GM23338 (cell line): ENCODE measurements around the gene DOCK3. TPM values are rescaled to one million over a fixed set of nuclear protein-coding genes. Genes with fewer than 3 reads are reported as not detected.

Experiments used
- ATAC-seq: fragments of 200-7000 bp; cut with Tn5 transposase; 3 replicates; pipeline ENCODE4 v1.9.1; 2020
- DNase-seq: peaks from one replicate; pipeline ENCODE4 v3.0.0-alpha.2; 2015; ENCODE audit warnings: low spot score
- H2AFZ ChIP-seq: fragments of 200-600 bp; sonication (generic); 2 replicates; pipeline ENCODE4 v1.8.0; 2016; ENCODE audit warnings: antibody characterized with exemption, mild to moderate bottlenecking, moderate library complexity
- H3F3A ChIP-seq: fragments of 200-600 bp; sonication (generic); replicated peaks from 2 replicates; pipeline ENCODE4 v1.8.0; 2017; ENCODE audit warnings: antibody characterized with exemption, mixed run types, low read depth
- H3K27ac ChIP-seq: fragments of 200-600 bp; sonication (generic); 2 replicates; pipeline ENCODE4 v1.6.1; 2016; ENCODE audit warnings: low read depth
- H3K27me3 ChIP-seq: fragments of 200-600 bp; sonication (generic); 2 replicates; pipeline ENCODE4 v1.8.0; 2016; ENCODE audit warnings: mild to moderate bottlenecking, mixed run types, moderate library complexity; ENCODE audit not compliant: insufficient read depth
- H3K36me3 ChIP-seq: fragments of 200-600 bp; sonication (generic); 2 replicates; pipeline ENCODE4 v1.8.0; 2016; ENCODE audit warnings: mild to moderate bottlenecking; ENCODE audit not compliant: insufficient read depth
- H3K4me1 ChIP-seq: fragments of 200-600 bp; sonication (generic); 2 replicates; pipeline ENCODE4 v1.8.0; 2016; ENCODE audit warnings: mild to moderate bottlenecking, moderate library complexity; ENCODE audit not compliant: insufficient read depth
- H3K4me2 ChIP-seq: fragments of 200-600 bp; sonication (generic); 2 replicates; pipeline ENCODE4 v1.7.1; 2017; ENCODE audit warnings: mixed run types
- H3K4me3 ChIP-seq: fragments of 200-600 bp; sonication (generic); 2 replicates; pipeline ENCODE4 v1.6.1; 2016; ENCODE audit warnings: mixed run types
- H3K79me2 ChIP-seq: fragments of 200-600 bp; sonication (generic); replicated peaks from 2 replicates; pipeline ENCODE4 v1.8.0; 2017; ENCODE audit warnings: mild to moderate bottlenecking; ENCODE audit not compliant: insufficient read depth
- H3K9me2 ChIP-seq: fragments of 200-600 bp; sonication (generic); 2 replicates; pipeline ENCODE4 v1.8.0; 2017; ENCODE audit not compliant: insufficient read depth
- H4K20me1 ChIP-seq: fragments of 200-600 bp; sonication (generic); replicated peaks from 2 replicates; pipeline ENCODE4 v1.8.0; 2017; ENCODE audit warnings: mild to moderate bottlenecking; ENCODE audit not compliant: insufficient read depth
- H3K27ac Mint-ChIP-seq: 2 replicates; pipeline ENCODE4 v1.8.0; 2020; ENCODE audit warnings: inconsistent platforms, mild to moderate bottlenecking, moderate library complexity, mixed read lengths
- H3K27me3 Mint-ChIP-seq: 3 replicates; pipeline ENCODE4 v1.8.0; 2022; ENCODE audit warnings: low read depth, mild to moderate bottlenecking, moderate library complexity, mixed read lengths, inconsistent platforms; ENCODE audit not compliant: insufficient read depth, poor library complexity
- H3K36me3 Mint-ChIP-seq: 3 replicates; pipeline ENCODE4 v1.8.0; 2021; ENCODE audit warnings: low read depth, mild to moderate bottlenecking, inconsistent platforms, moderate library complexity, mixed read lengths
- H3K4me1 Mint-ChIP-seq: 3 replicates; pipeline ENCODE4 v1.8.0; 2020; ENCODE audit warnings: mild to moderate bottlenecking, inconsistent platforms, mixed read lengths
- H3K4me3 Mint-ChIP-seq: 3 replicates; pipeline ENCODE4 v1.8.0; 2021; ENCODE audit warnings: moderate library complexity, mild to moderate bottlenecking, inconsistent platforms, mixed read lengths
- H3K9me3 Mint-ChIP-seq: 3 replicates; pipeline ENCODE4 v1.8.0; 2020; ENCODE audit warnings: moderate library complexity, mild to moderate bottlenecking, inconsistent platforms, mixed read lengths
- CREB1 ChIP-seq: fragments of 250-450 bp; sonication (Bioruptor Pico); IDR thresholded peaks from 2 replicates; pipeline ENCODE4 v1.5.0; 2020; ENCODE audit warnings: low read depth, mild to moderate bottlenecking, moderate library complexity
- CTCF ChIP-seq, 2 experiments: fragments of 200-600 bp in 1 of 2; sonication (generic) in 1 of 2; conservative IDR thresholded peaks; 2 replicates each; pipeline versions ENCODE4 v1.5.1 to v1.6.1; 2016 to 2017; ENCODE audit warnings: antibody characterized with exemption in 2 of 2, low read depth in 2 of 2, mild to moderate bottlenecking in 2 of 2, moderate library complexity in 1 of 2
- ETS1 ChIP-seq: IDR thresholded peaks from 2 replicates; pipeline ENCODE4 v1.6.1; 2016; ENCODE audit warnings: antibody characterized with exemption
- EZH2 ChIP-seq: fragments of 200-600 bp; sonication (generic); IDR thresholded peaks from one replicate; pipeline ENCODE4 v1.8.0; 2017; ENCODE audit warnings: antibody characterized with exemption, mild to moderate bottlenecking, low read depth; ENCODE audit not compliant: unreplicated experiment
- EZH2phosphoT487 ChIP-seq: fragments of 200-600 bp; sonication (generic); IDR thresholded peaks from one replicate; pipeline ENCODE4 v1.8.1; 2018; ENCODE audit warnings: antibody characterized with exemption; ENCODE audit not compliant: unreplicated experiment
- JUNB ChIP-seq: IDR thresholded peaks from one replicate; pipeline ENCODE4 v1.6.1; 2016; ENCODE audit warnings: antibody characterized with exemption; ENCODE audit not compliant: unreplicated experiment
- NANOG ChIP-seq: IDR thresholded peaks from 2 replicates; pipeline ENCODE4 v1.6.1; 2016; ENCODE audit warnings: antibody characterized with exemption, borderline replicate concordance
- POLR2AphosphoS5 ChIP-seq: IDR thresholded peaks from 2 replicates; pipeline ENCODE4 v1.6.1; 2016; ENCODE audit warnings: antibody characterized with exemption, low read depth
- REST ChIP-seq: IDR thresholded peaks from one replicate; pipeline ENCODE4 v1.6.1; 2018; ENCODE audit warnings: antibody characterized with exemption; ENCODE audit not compliant: unreplicated experiment
- STAT1 ChIP-seq: IDR thresholded peaks from one replicate; pipeline ENCODE4 v1.6.1; 2016; ENCODE audit warnings: antibody characterized with exemption; ENCODE audit not compliant: unreplicated experiment
- ZNF114 ChIP-seq: fragments of 250-450 bp; sonication (Bioruptor Pico); IDR thresholded peaks from 2 replicates; pipeline ENCODE4 v1.5.0; 2020; ENCODE audit warnings: mild to moderate bottlenecking, moderate library complexity
- ZNF331 ChIP-seq: fragments of 250-450 bp; sonication (Bioruptor Pico); IDR thresholded peaks from 2 replicates; pipeline ENCODE4 v1.5.0; 2020; ENCODE audit warnings: low read depth, mild to moderate bottlenecking, moderate library complexity
- ZNF462 ChIP-seq: fragments of 250-450 bp; sonication (Bioruptor Pico); IDR thresholded peaks from 2 replicates; pipeline ENCODE4 v1.5.0; 2020; ENCODE audit warnings: mild to moderate bottlenecking, moderate library complexity
- polyA plus RNA-seq: library from polyadenylated mRNA; unstranded; fragments of >200 nt; fragmentation: Nextera tagmentation; extraction: Ambion mirVana; gene quantifications from 2 replicates; pipeline ENCODE4 v1.2.1, GENCODE V29; 2016
- total RNA-seq: library from RNA; depleted of rRNA; stranded (reverse); fragments of >200 nt; shearing (Covaris generic); gene quantifications from 2 replicates; pipeline ENCODE4 v1.2.3, GENCODE V29; 2014

Gene DOCK3
- total and polyA plus RNA-seq, 2 experiments from 2014 or later: 2.4 to 5.6 TPM

- H3K27ac Mint-ChIP-seq: no peak overlapping the region
- ATAC-seq: no peak
Observed at GRCh38 chr3:51379746-51380455, 705.2 kb downstream of the DOCK3 start.

More at GRCh38 chr3:51379746-51380455, 705.2 kb downstream of the DOCK3 start:
- no peak for DNase-seq
- H3K27me3 ChIP-seq: no peaks in the 10 kb centered on the region
- H3K79me2 ChIP-seq: peaks cover 10% of the 10 kb centered on the region
- H3K4me2 ChIP-seq: no peak overlapping the region
- H4K20me1 ChIP-seq: no peaks in the 10 kb centered on the region
- H2AFZ ChIP-seq: no peak overlapping the region
- H3F3A ChIP-seq: no peaks in the 10 kb centered on the region; the same call in 1 of the 2 replicates
- Mint-ChIP-seq H3K27me3 (peaks cover 4% of the 10 kb centered on the region), H3K4me3 (no peak overlapping the region), H3K4me1 (peaks cover 19% of the 10 kb centered on the region), H3K36me3 (peaks cover 3% of the 10 kb centered on the region; the same call in 1 of the 3 replicates), H3K9me3 (no peaks in the 10 kb centered on the region; the same call in 2 of the 3 replicates)
- no peak overlapping the region for H3K27ac ChIP-seq
- TF ChIP-seq EZH2phosphoT487: no peak
- no peak for TF ChIP-seq STAT1
- no peak for TF ChIP-seq CREB1 (CRISPR knock-in tag)
- no peak for TF ChIP-seq POLR2AphosphoS5
- TF ChIP-seq REST: no peak
- TF ChIP-seq ZNF331 (CRISPR knock-in tag): no peak
- no peak for TF ChIP-seq ETS1
- no peak for TF ChIP-seq NANOG
- TF ChIP-seq CTCF (conservative IDR thresholded peaks at IDR 0.05; ENCODE audit: low read depth in 2 of 2): no peak
- no peak for TF ChIP-seq JUNB
- no peak for TF ChIP-seq EZH2
- no peak for TF ChIP-seq ZNF462
- no peak for TF ChIP-seq ZNF114
- H3K9me2 ChIP-seq: no peaks in the 10 kb centered on the region
- peaks cover 15% of the 10 kb centered on the region for H3K4me1 ChIP-seq
- H3K36me3 ChIP-seq: no peaks in the 10 kb centered on the region
- no peak overlapping the region for H3K4me3 ChIP-seq
